ENCODE results near the gene NDFIP1.

NDFIP1 gene

GRCh38 chr5:142095035-142095434 lies 13.5 kb upstream of the NDFIP1 start:
- no peak for DNase-seq

- no peak for DNase-seq
These were observed 12.8 kb upstream of the NDFIP1 start for GRCh38 chr5:142095651-142096330.

- no peak for DNase-seq
These were observed 12.2 kb upstream of the NDFIP1 start for GRCh38 chr5:142096382-142096781.

GRCh38 chr5:142097681-142098080 lies 10.9 kb upstream of the NDFIP1 start:
- no peak for DNase-seq

- DNase-seq: no peak
These were observed 10.3 kb upstream of the NDFIP1 start for GRCh38 chr5:142098275-142098674.

GRCh38 chr5:142098931-142099330 lies 9.6 kb upstream of the NDFIP1 start:
- DNase-seq: no peak

GRCh38 chr5:142100307-142100706 lies 8.3 kb upstream of the NDFIP1 start:
- no peak for DNase-seq

- no peak for DNase-seq
These were observed 5.4 kb upstream of the NDFIP1 start for GRCh38 chr5:142102980-142103740.

- DNase-seq: no peak
These were observed 4.1 kb upstream of the NDFIP1 start for GRCh38 chr5:142104491-142104890.

- no peak for DNase-seq
These were observed 2.5 kb upstream of the NDFIP1 start for GRCh38 chr5:142106061-142106460.

GRCh38 chr5:142107036-142107735 lies 1.4 kb upstream of the NDFIP1 start:
- no peak for DNase-seq

GRCh38 chr5:142107736-142108431 lies 695 bp upstream of the NDFIP1 start:
- no peak for DNase-seq

GRCh38 chr5:142109331-142110045 lies 909 bp downstream of the NDFIP1 start:
- no peak for DNase-seq

- DNase-seq: no peak
These were observed 1.5 kb downstream of the NDFIP1 start for GRCh38 chr5:142110046-142110531.

- DNase-seq: no peak
These were observed 2.6 kb downstream of the NDFIP1 start for GRCh38 chr5:142110988-142111687.

- DNase-seq: no peak
These were observed 6.1 kb downstream of the NDFIP1 start for GRCh38 chr5:142114687-142115086.

- DNase-seq: no peak
These were observed 7.5 kb downstream of the NDFIP1 start for GRCh38 chr5:142115937-142116614.

- no peak for DNase-seq
These were observed 9.1 kb downstream of the NDFIP1 start for GRCh38 chr5:142117579-142118151.

- no peak for DNase-seq
These were observed 9.6 kb downstream of the NDFIP1 start for GRCh38 chr5:142118155-142118686.

GRCh38 chr5:142119051-142119625 lies 10.6 kb downstream of the NDFIP1 start:
- no peak for DNase-seq

All from KG1 (cell line).